SHP77 treated with DMSO at 0.1 percent for 48 hours (cell line): ENCODE results near the gene DMRT1.

ENCODE experiments used
- DNase-seq: peaks from one replicate; lab custom pipeline; 2025; lab: John Stamatoyannopoulos, UW

DMRT1 gene

DNA sequence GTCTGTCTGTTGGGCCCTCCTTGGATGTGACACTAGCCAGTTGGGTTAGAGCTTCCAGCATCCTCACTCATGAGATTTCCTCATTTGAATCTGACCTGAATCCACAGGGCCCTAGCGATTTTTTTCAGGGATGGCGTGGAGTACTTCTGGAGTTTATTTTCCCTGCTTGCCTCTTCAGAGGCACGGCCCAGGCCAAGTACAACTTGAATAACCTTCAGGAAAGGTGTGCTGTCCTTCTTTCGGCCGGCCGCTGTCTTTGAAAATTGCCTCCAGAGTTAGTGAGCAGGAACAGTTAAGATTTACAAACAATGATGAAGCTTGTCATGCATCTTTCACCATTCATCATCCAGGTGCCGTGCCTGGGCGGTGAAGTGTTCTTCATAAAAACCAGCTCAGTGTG lies 85.5 kb downstream of the DMRT1 start:
- no peak for DNase-seq

DNA sequence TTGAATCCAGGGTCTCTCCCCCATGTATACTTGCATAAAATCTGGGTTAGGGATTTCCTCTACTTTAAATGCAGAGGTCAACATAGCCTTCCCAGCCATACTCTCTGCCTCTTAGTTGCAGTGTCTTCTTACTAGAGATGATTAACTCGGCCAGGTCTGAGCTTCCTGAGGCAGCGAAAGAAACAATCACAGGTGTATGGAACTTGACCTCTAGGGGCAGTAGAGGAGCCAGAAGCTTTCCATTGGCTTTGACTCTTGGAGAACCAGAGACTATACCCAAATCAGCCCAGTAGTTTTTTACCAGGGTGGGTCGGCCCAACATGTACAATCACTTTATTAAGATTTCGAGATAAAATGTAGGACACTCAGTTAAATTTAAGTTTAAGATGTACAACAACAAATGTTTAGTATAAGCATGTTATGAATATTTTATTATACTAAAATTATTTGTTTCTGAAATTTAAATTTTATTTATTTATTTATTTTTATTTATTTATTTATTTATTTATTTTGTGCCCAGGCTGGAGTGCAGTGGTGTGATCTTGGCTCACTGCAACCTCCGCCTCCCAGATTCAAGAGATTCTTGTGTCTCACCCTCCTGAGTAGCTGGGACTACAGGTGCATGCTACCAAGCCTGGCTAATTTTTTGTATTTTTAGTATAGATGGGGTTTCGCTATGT lies 87.0 kb downstream of the DMRT1 start:
- no peak for DNase-seq

DNA sequence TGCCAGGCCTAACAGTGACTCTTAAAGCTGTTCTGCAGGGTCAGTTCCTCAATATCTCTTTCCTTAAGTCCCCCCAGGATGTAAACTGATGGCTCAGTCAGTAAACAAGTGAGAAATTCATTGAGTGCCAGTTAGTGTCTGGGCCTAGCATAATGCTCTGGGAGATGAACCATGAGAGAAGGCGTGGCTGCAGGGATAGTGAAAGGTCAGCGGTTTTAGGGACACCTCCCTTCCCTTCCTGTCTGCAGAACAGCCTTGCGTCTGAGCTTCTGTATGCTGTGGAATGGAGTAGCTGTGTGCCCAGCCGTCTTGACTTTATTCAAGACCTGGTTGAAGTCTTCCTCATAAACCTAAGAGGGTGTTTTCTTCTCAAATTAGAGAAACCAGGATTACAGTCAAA lies 88.2 kb downstream of the DMRT1 start:
- DNase-seq = no peak

DNA sequence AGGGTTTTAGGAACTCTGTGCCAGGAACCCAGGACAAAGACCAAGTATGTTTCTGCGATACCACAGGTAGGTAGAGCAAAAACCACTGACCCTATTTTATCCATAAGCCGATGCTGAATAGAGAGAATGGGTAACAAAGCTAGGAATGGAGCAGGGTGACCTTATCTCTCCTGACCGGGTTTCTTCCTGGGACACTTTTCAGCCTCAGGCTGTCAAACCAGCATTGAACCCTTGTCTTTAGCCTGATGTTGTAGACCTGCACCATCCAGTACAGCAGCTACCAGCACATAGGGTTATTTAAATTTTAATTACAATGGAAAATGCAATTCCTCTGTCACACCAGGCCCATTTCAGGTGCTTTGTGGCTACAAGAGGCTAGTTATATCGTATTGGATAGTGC lies 91.9 kb downstream of the DMRT1 start:
- DNase-seq = no peak

DNA sequence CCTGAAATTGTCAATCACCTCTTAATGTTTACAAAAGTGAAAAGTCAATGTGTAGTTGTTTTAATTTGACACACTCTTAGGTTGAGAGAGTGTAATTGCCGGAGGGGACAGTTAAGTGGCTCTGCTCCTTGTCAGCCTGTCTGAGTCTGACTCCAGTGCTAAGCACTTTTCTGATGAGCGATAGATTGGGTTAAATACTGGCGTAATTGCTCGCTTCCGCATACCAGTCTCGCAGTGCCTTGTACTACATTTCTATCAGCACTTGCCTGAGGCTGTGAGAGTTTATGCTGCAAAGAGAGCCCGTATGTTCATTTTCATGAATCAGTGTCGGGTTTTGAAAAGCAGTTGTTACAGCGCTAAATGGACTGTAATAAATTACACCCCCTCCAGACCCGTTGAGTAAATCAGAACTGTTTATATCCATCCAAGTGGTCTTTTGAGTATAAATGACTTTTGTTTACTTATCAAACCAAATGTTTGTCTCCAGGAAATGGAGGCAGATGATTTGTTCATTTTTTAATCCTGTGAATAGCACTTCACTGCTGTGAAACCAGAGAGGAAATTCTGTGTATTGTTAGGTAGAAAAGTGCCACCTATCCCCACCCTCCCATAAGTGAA lies 94.0 kb downstream of the DMRT1 start:
- DNase-seq = no peak

DNA sequence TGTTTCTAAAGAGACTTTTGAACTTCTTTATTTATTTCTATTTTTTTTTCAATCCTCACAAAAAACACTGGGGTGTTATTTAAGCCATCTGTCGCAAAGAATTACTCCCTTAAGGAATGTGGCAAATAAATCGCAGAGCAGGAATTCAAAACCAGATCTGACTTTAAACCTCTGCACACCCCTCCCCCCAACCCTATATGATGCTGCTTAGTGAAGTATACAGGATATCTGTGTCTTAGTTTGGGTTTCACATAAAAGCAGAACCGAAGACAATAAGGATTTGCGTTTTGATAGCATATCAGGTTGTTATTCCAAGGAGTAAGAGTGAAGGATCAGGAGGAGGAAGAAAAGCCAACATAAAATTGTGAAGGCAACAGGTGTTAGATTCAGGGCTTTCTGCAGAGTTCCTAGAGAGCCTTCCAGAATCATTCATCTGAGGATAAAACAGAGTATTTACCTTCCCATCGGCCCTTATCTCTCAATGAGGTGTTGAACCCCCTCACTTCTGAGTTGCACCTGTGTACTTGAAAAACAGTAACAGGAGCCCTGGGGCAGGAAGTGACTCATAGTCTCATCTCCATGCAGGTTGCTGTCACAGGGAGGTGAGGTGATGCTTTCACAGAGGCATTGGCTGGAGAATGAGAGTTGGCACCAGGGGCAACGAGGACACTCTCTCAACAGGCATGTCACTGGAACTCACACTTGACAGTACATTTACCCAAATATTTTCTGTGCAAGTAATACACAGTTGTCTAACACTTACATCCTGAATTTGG lies 101.5 kb downstream of the DMRT1 start:
- no peak for DNase-seq

DNA sequence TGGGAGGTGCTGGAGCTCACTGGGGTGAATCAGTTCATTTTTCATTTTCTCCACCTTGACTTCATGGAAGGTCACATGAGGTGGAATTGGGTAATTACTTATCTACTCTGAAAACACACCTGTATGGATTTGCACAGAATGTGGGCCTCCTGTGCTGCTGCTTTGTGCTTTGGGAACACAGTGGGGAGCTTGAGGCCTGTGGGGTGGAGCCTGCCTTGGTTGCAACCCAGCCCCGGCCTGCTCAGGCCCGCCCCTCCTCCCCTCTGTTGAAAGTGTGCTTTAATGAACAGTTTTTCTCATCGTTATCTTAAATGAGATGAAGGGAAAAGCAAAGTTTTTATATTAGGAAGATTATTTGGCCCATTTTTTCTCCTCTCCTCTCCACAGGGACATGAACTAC lies 106.5 kb downstream of the DMRT1 start:
- DNase-seq = no peak

DNA sequence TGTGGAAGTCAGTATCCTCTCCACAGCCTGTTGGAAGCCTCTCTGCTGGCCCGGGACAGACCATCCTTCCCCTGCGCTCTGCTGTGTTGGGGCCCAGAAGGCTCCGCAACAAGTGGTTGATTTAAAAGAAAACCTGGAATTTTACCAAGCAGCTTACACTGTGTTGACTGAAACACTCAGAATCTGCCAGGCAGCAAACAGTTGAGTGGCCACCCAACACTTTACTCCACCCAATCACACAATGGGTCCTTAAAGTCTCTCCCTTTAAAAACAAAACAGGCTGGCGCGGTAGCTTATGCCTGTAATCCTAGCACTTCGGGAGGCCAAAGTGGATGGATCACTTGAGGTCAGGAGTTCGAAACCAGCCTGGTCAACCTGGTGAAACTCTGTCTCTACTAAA lies 107.0 kb downstream of the DMRT1 start:
- no peak for DNase-seq

DNA sequence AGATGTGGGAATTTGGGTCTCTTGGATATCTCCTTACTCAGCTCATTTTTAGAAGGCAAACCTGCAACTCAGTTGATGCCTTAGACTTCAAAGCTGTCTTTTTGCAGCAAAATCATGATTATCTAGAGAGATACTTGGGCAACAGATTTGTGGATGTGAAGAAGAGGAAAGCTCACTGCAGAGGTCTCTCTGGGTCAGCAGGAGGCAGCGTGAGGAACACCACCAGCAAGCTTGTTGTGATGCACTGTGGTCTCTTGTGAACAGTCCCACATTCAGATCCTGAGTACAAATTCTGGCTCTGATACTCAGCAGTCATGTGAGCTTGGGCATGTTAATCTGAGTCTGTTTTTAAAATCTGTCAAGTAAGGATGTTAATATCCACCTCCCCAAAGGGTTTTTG lies 108.6 kb downstream of the DMRT1 start:
- no peak for DNase-seq

DNA sequence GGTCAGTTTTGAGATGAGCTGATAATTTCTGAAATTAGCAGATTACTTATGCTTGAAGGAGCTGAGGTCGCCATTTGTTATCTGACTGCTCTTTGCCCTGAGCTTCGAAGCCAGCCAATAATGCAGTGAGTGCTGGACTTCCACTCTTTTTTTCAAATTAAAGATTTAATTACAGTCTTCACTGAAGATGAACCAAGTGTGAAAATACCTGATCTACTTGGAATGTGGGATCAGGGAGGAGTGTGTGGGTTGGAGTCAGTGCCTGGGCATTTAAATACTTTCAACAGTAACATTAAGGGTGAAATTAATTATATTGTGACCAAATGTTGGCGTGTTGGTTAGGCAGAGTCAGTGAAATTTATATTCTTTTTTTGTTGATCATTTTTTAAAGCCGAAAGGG lies 111.0 kb downstream of the DMRT1 start:
- DNase-seq = no peak

DNA sequence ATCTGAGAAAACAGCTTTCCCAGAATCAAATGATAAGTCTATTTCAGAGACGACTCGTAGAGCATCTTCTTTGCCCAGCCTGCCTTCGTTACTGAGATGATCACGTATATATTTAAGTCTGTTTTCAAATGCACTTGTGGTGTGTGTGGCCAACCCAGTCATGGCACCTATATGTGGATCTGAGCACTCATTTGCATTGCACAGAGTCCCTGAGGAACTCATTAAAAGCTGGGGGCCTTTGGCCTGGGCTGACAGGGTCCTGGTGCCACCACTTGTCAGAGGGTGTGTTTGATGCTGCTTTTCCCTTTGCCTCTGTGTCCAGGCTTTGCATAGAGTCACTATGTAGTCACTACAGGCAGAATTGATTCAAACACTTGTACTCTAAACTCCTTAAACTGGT lies 117.6 kb downstream of the DMRT1 start:
- no peak for DNase-seq

DNA sequence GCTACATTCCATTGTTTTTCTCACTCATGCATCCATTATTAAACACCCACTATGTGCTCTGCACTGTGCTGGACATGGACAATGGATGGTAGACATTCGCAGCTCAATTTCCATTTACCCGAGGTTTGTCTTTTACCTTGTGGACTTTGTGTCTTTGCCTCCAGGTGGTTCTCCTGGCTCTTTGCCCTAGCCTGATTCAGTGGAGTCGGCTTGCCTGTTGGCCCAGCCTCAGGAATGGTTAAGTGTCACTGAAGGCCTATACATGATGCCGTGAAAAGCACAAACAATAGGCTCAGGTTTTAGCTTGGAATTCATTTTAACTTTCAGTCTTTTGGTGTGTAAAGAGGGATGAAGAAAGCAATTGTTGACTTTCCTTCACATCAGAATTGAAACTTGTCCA lies 118.4 kb downstream of the DMRT1 start:
- DNase-seq = no peak

DNA sequence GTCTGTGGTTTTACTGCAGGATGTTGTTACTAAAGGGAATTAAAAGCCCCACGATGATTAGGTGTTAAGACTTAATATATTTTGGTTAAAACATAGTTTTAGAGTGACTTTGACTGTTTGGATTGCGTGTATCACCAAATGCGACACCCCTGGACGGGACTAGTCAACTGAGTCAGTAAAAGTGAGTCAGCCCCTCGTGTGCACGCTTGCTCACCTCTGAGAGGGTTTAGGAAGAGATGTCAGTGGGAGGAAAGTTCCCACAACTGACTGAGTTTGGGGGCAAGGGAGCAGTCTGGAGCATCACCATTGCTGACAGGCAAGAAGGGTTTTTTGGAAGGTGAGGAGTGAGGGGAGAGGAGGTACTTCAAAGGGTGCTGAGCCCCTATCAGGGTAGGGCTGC lies 120.5 kb downstream of the DMRT1 start:
- DNase-seq = no peak

DNA sequence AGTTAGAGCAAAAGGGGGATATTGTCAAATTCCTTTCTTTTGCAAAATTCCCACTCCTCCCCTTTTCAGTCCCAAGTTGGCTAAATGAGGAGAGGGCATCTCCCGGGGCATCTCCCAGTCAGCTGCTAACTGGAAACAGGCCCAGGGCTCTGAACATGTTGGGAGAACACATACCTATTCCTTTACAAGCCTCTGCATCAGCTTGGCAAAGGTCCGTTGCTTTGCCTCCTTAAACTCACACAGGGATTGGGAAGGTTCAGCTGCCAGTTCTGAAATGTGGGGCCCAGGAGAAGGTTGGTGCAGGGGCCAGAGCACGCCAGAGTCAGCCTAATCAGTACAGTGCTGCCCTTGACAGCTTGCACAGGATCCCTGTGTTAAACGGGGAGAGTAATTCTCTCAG lies 124.0 kb downstream of the DMRT1 start:
- DNase-seq = no peak

DNA sequence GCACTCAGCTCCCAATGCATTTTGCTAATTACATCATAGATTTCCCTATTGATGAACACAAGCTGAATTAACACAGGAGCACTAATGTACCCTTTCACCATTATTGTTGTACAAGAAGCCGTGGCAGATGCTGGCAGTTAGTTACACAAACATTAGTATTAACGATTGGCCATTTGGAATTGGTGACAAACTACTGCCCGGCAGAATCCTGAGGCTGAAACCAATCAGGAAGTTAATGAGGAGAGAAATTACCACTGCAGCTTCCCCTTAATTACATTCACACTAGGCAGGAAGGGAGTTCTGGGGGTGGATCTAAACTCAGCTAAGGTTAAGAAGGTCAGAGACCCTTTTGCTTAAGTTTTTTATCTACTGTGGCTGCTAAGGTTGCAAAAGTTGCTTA lies 125.4 kb downstream of the DMRT1 start:
- DNase-seq = no peak

DNA sequence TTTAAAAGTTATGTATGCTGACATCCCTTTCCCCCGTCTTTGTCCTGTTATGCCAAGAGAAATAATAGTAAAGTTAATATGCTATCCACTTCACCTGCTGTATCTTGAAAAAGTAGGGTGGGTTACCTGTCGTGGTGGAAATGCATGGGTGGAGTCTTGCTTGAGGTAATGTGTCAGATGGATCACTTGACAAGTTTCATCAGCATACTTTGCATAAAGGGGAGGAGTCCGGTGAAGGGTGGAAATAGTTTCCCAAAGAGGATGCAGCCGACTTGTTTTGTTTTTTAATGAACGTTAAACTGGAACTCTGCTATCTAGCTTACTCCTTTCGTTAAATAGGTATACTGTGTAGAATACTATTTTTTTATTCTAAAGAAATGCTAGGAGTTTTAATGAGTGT lies 125.9 kb downstream of the DMRT1 start:
- DNase-seq = no peak

DNA sequence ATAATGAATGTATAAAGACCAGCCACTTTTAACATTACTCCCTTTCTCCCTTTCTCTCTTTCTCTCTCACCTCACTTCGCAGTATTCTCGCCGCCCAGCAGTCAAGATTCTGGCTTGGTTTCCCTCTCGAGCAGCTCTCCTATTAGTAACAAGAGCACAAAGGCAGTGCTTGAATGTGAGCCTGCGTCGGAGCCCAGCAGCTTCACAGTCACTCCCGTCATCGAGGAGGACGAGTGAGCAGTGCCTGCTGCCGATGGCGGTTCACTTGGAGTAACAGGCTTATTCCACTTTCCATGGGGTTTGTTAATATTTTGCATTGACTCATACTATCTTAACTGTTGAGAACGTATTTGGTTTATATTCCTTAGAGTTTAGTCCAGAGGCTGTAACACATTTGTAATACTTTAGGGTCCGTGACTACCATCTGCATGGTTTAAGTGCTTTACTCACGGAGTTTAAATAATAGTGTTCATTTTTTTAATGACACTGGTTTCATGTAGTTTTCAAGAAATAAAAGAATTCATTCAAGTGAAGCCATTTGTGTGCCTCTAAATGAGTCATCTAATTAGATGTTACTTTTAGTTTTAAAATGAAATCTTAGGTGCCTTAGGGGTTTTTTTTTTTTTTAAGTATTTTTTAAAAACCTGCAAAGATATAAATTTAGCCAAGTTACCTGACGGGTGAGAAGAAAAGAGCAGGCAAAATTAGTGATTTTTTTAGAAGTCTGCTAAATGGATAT lies 126.6 kb downstream of the DMRT1 start:
- DNase-seq = no peak

DNA sequence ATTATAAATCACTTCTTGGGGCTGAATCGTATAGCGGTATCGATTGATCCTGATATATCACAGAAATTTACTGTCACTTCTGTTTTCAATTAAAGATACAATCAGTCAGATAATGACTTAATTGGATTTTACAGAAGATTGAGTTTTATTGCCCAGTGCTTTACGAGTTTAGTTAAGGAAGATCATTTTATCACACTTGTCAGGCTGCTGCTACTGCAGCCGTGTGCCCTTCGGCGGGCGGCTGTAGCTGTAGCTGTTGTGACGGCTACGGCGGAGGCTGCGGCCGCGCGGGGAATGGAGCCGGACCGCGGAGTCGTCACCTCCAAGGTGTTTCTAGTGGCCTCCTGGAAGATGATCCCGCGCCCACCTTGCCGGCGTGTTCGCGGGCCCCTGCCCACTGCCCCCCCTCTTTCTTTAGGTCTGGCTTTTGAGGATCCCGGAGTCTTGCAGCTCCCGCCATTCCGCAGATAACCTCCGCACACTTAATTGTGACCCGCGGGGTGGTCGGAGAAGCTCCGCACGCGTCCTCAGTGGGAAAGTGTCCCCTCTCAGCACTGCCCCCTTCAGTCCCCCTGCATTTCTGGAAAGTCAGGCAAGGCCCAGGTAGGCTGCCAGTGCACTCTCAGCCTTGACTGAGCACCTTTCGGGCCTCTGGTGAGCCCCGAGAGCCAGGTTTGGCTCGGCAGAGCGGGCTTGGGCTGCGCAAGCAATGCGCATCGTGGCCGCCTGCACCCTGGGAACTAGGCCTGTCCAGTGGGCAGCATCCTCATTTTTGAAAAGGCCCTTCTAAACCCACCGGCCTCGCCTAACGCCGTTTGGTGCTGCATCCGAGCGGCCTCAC lies 128.0 kb downstream of the DMRT1 start:
- no peak for DNase-seq

DNA sequence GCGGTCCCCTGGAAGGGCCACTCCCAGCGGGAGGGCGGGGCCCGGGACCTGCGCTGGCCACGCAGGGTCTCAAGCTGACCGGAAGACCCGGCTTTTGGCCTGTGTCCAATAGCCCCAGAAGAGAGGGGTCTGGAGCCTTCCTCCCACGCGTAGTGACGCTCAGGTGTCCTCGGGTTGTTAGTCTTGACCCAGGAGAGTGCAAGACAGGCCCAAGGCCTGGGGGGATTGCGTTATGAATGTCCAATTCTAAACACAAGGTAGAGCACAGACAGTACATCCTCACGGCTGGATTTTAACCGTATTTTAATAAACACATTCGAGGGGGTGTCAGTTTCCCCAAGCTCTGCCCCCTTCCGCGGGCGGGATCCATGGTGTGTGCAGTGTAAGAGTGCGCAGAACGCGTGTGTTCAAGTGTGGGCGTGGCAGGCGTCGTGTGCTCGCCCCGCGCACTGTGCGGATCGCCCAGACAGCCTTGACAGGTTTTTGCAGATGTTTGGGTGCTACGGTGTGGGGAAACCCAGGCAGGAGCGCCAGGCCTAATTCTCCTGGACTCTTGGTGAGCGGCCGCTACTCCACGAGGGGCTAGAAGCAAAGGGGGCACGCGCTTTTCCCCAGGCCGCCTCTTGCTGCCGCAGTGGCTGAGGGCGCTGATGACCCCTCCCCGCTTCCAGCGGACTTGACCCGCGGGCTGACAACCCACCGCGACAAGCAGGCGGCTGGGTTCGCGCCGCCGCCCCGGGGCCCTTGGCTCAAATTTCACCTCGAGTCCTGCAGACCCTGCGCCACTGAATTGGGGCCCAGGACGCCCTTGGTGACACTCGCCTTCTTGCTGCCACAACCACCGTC lies 128.9 kb downstream of the DMRT1 start:
- DNase-seq = no peak

DNA sequence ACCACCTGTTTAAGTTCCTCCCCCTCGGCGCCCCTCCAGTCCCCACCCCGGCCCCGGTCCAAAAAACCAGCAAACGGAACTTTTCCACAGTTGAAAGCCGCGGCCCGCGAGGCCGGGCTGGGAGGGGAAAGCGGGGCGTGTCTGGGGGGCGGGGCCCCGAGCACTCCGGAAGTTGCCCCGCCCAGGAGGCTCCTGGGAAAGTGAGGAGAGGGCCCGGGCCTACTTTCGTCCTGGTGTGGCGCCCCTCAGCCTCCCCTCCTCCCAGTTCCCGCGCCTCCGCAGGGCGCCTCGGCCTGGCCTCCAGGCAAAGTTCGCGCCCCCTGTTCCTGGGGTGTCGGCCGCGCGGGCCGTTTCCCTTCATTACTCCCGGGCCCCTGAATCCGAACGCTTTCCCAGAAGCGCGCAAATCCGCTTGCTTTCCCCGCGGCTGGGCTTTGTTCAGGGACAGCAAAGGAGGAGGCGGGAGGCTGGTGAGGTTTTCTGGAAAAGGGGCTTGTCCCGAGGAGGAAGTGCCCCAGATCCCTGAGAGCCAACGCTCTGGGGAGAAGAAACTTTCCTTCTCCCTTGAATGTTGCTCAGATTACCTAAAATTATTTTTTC lies 130.5 kb downstream of the DMRT1 start:
- no peak for DNase-seq
